PC-9 (cell line): ENCODE results near the gene ALG12. TPM values are rescaled to one million over a fixed set of nuclear protein-coding genes. Genes with fewer than 3 reads are reported as not detected.

Source experiments
- BruUV-seq: library from RNA; stranded (reverse); fragments of 400-500 nt; replicated peaks from 2 replicates; lab custom pipeline; 2021; lab: Mats Ljungman, UMichigan
- CTCF ChIA-PET: fragments of 300-600 bp; sonication (Branson Sonifier 250); formaldehyde crosslinking; loops from one replicate; lab custom pipeline; 2022; ENCODE audit warnings: antibody characterized with exemption; lab: Charles Lee
- POLR2A ChIA-PET: fragments of 300-600 bp; sonication (Branson Sonifier 250); formaldehyde crosslinking; loops from one replicate; lab custom pipeline; 2022; ENCODE audit warnings: antibody characterized with exemption; ENCODE audit not compliant: unreplicated experiment; lab: Charles Lee
- DNase-seq, 2 experiments: peaks; one replicate each; pipeline versions ENCODE4 v3.0.0 to v3.0.0-alpha.2; 2015 to 2022; ENCODE audit warnings: mixed read lengths in 1 of 2
- H2AFZ ChIP-seq: fragments of 200-600 bp; sonication (generic); 2 replicates; pipeline ENCODE4 v1.8.1; 2017; ENCODE audit warnings: antibody characterized with exemption
- H3F3A ChIP-seq: fragments of 200-600 bp; sonication (generic); 2 replicates; pipeline ENCODE4 v1.8.1; 2017; ENCODE audit warnings: antibody characterized with exemption, mild to moderate bottlenecking, low read depth; ENCODE audit not compliant: insufficient read depth
- H3K27ac ChIP-seq: fragments of 200-600 bp; sonication (generic); 2 replicates; pipeline ENCODE4 v1.6.1; 2016; ENCODE audit warnings: mixed run types
- H3K27me3 ChIP-seq: fragments of 200-600 bp; sonication (generic); 2 replicates; pipeline ENCODE4 v1.6.1; 2016; ENCODE audit warnings: low read depth, mixed run types; ENCODE audit not compliant: insufficient read depth
- H3K36me3 ChIP-seq: fragments of 200-600 bp; sonication (generic); 2 replicates; pipeline ENCODE4 v1.6.1; 2016; ENCODE audit warnings: low read depth, mixed run types
- H3K4me1 ChIP-seq: fragments of 200-600 bp; sonication (generic); replicated peaks from 2 replicates; pipeline ENCODE4 v1.6.1; 2016; ENCODE audit warnings: mixed run types; ENCODE audit not compliant: insufficient read depth
- H3K4me2 ChIP-seq: fragments of 200-600 bp; sonication (generic); 2 replicates; pipeline ENCODE4 v1.6.1; 2017; ENCODE audit warnings: mixed run types
- H3K4me3 ChIP-seq: fragments of 200-600 bp; sonication (generic); 2 replicates; pipeline ENCODE4 v1.6.1; 2016; ENCODE audit warnings: mixed run types
- H3K79me2 ChIP-seq: fragments of 200-600 bp; sonication (generic); 2 replicates; pipeline ENCODE4 v1.6.1; 2017; ENCODE audit warnings: low read depth, mixed run types
- H3K9me2 ChIP-seq: fragments of 200-600 bp; sonication (generic); 2 replicates; pipeline ENCODE4 v1.8.1; 2017; ENCODE audit warnings: mild to moderate bottlenecking; ENCODE audit not compliant: insufficient read depth
- H3K9me3 ChIP-seq: fragments of 200-600 bp; sonication (generic); 2 replicates; pipeline ENCODE4 v1.8.1; 2016; ENCODE audit warnings: low read depth; ENCODE audit not compliant: insufficient read depth
- H4K20me1 ChIP-seq: fragments of 200-600 bp; sonication (generic); 2 replicates; pipeline ENCODE4 v1.8.1; 2017; ENCODE audit not compliant: insufficient read depth
- EZH2 ChIP-seq: fragments of 200-600 bp; sonication (generic); IDR thresholded peaks from 2 replicates; pipeline ENCODE4 v1.8.0; 2017; ENCODE audit warnings: antibody characterized with exemption, low read depth
- intact Hi-C: fragments of 100-400 bp; cut with micrococcal nuclease; formaldehyde crosslinking; loops from one replicate; pipeline ENCODE4 v1.10.0; 2022; ENCODE audit not compliant: unreplicated experiment
- total RNA-seq: library from RNA; stranded (reverse); gene quantifications from 2 replicates; pipeline ENCODE4 v1.2.3, GENCODE V29; 2021
- TF ChIP-seq, protein P1 (sequence below): fragments of 200-600 bp; sonication (generic); conservative IDR thresholded peaks from 2 replicates; pipeline ENCODE4 v1.6.1; 2017; ENCODE audit warnings: mixed run types, antibody characterized with exemption, mild to moderate bottlenecking, moderate library complexity

ALG12 gene
- total RNA-seq, 1 experiment from 2014 or later: 16.8 TPM

- H4K20me1 ChIP-seq: peaks cover 11% of the 10 kb centered on the region
- peaks cover 24% of the 10 kb centered on the region for H3F3A ChIP-seq
- intact Hi-C loops: no loop called here
- ChIA-PET CTCF (no interaction called here), POLR2A (interaction anchor here (0.5 to 0.6 kb wide), 2 partner anchors 39 to 283 kb away, joined by 3 to 4 read pairs; partner anchors contain the start of gene CRELD2)
- peaks cover 22% of the 10 kb centered on the region for H3K4me1 ChIP-seq
- TF ChIP-seq EZH2: no peak
- TF ChIP-seq, protein P1, sequence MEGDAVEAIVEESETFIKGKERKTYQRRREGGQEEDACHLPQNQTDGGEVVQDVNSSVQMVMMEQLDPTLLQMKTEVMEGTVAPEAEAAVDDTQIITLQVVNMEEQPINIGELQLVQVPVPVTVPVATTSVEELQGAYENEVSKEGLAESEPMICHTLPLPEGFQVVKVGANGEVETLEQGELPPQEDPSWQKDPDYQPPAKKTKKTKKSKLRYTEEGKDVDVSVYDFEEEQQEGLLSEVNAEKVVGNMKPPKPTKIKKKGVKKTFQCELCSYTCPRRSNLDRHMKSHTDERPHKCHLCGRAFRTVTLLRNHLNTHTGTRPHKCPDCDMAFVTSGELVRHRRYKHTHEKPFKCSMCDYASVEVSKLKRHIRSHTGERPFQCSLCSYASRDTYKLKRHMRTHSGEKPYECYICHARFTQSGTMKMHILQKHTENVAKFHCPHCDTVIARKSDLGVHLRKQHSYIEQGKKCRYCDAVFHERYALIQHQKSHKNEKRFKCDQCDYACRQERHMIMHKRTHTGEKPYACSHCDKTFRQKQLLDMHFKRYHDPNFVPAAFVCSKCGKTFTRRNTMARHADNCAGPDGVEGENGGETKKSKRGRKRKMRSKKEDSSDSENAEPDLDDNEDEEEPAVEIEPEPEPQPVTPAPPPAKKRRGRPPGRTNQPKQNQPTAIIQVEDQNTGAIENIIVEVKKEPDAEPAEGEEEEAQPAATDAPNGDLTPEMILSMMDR: no peak
- no peaks in the 10 kb centered on the region for H3K27me3 ChIP-seq
- H2AFZ ChIP-seq: no peak overlapping the region
- DNase-seq: no peak
- H3K36me3 ChIP-seq: peaks cover 10% of the 10 kb centered on the region
- no peaks in the 10 kb centered on the region for H3K9me2 ChIP-seq
- BruUV-seq: no TSS peak
- H3K4me3 ChIP-seq: no peak overlapping the region
- H3K4me2 ChIP-seq: no peak overlapping the region
- peaks cover 25% of the 10 kb centered on the region for H3K79me2 ChIP-seq
- no peak overlapping the region for H3K27ac ChIP-seq
- H3K9me3 ChIP-seq: no peaks in the 10 kb centered on the region
These were observed 39.7 kb upstream of the ALG12 start for GRCh38 chr22:49957826-49958365.

GRCh38 chr22:49956914-49957825, 38.9 kb upstream of the ALG12 start:
- TF ChIP-seq, protein P1: no peak
- no peak for TF ChIP-seq EZH2

DNA sequence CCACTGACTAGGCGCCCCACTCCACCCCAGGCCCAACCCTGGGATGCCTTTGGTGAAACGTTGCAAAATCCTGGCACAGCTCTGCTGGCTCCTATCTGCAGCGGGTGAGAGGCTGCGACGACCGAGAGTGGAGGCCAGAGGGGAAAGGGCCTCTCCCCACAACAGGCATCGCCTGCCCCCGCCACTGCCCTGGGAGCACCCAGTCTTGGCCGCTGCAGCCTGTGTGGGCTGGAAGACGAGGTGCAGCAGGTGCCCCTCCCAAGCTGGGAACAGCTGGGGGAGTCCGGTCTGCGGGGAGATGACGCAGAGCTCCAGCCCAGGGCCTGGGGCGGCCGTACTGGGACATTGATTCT, 38.2 kb upstream of the ALG12 start:
- CTCF ChIA-PET: no interaction called here
- no TSS peak for BruUV-seq
- H3K79me2 ChIP-seq: peaks cover 12% of the 10 kb centered on the region
- H3K4me3 ChIP-seq: no peak overlapping the region
- H3K27me3 ChIP-seq: no peaks in the 10 kb centered on the region
- intact Hi-C loops: no loop called here
- no peak for TF ChIP-seq EZH2
- TF ChIP-seq, protein P1: no peak
- H3K9me2 ChIP-seq: no peaks in the 10 kb centered on the region
- H2AFZ ChIP-seq: no peak overlapping the region
- H3F3A ChIP-seq: peaks cover 30% of the 10 kb centered on the region
- H4K20me1 ChIP-seq: no peaks in the 10 kb centered on the region
- peaks cover 33% of the 10 kb centered on the region for H3K4me1 ChIP-seq
- H3K4me2 ChIP-seq: no peak overlapping the region
- no peaks in the 10 kb centered on the region for H3K9me3 ChIP-seq
- H3K36me3 ChIP-seq: peaks cover under 1% of the 10 kb centered on the region; the same call in 1 of the 2 replicates
- DNase-seq: no peak
- no peak overlapping the region for H3K27ac ChIP-seq
- POLR2A ChIA-PET: no interaction called here

More at GRCh38 chr22:49956914-49957825, 38.9 kb upstream of the ALG12 start:
- no peak overlapping the region for H3K27ac ChIP-seq
- intact Hi-C loops: no loop called here
- BruUV-seq: no TSS peak
- no peak overlapping the region for H2AFZ ChIP-seq
- peaks cover 23% of the 10 kb centered on the region for H3F3A ChIP-seq
- no peak for DNase-seq
- H4K20me1 ChIP-seq: peaks cover 6% of the 10 kb centered on the region
- no peak overlapping the region for H3K4me3 ChIP-seq
- H3K27me3 ChIP-seq: no peaks in the 10 kb centered on the region
- no peaks in the 10 kb centered on the region for H3K9me2 ChIP-seq
- ChIA-PET POLR2A (interaction anchor here (0.6 kb wide), 1 partner anchor 38 kb away, joined by 4 read pairs; the partner anchor contains the start of gene CRELD2), CTCF (no interaction called here)
- no peak overlapping the region for H3K4me2 ChIP-seq
- peaks cover 25% of the 10 kb centered on the region for H3K4me1 ChIP-seq
- peaks cover 19% of the 10 kb centered on the region for H3K79me2 ChIP-seq
- H3K36me3 ChIP-seq: peaks cover 6% of the 10 kb centered on the region
- no peaks in the 10 kb centered on the region for H3K9me3 ChIP-seq
